GM10266 (cell line): ENCODE results near the gene BIRC6.
"Not testable (repeated sequence)": the region's sequence is repeated elsewhere in the genome, so short reads cannot be mapped to it uniquely, and the experiment has no call there.

ENCODE experiments used
- DNase-seq: peaks from one replicate; pipeline ENCODE4 v3.0.0; 2012; ENCODE audit errors: extremely low spot score
- TF ChIP-seq, protein P1 (sequence below): IDR thresholded peaks from 2 replicates; pipeline ENCODE4 v1.5.1; 2012; ENCODE audit warnings: mild to moderate bottlenecking, low read depth; ENCODE audit not compliant: control insufficient read depth, insufficient read depth; ENCODE audit errors: missing control alignments

BIRC6 gene

DNA sequence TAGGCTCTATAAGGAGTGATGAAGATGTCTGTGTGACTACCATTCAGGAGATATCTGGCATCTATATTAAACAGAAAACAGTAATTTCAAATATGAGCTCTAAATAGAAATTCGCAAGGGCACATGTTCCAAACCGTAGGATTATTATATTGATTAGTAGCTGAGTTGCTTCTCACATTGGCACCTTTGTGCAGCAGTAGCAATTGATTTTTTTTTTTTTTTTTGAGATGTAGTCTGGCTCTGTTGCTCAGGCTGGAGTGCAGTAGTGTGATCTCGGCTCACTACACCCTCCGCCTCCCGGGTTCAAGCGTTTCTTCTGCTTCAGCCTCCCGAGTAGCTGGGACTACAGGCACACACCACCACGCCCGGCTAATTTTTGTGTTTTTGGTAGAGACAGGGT, 12.4 kb downstream of the BIRC6 start:
- TF ChIP-seq, protein P1, sequence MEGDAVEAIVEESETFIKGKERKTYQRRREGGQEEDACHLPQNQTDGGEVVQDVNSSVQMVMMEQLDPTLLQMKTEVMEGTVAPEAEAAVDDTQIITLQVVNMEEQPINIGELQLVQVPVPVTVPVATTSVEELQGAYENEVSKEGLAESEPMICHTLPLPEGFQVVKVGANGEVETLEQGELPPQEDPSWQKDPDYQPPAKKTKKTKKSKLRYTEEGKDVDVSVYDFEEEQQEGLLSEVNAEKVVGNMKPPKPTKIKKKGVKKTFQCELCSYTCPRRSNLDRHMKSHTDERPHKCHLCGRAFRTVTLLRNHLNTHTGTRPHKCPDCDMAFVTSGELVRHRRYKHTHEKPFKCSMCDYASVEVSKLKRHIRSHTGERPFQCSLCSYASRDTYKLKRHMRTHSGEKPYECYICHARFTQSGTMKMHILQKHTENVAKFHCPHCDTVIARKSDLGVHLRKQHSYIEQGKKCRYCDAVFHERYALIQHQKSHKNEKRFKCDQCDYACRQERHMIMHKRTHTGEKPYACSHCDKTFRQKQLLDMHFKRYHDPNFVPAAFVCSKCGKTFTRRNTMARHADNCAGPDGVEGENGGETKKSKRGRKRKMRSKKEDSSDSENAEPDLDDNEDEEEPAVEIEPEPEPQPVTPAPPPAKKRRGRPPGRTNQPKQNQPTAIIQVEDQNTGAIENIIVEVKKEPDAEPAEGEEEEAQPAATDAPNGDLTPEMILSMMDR = no peak

DNA sequence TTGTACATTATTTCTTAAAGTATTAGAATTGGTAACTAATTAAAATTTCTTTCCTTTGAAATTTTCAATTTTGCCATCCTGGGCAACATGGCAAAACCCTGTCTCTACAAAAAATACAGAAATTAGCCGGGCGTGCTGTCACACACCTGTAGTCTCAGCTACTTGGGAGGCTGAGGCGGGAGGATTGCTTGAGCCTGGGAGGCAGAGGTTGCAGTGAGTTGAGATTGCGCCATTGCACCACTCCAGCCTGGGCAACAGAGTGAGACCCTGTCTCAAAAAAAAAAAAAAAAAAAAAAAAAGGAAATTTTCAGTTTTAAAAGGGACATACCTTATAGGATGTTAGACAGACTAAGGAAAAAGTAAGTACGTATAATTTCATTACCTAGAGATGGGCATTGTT, 14.1 kb downstream of the BIRC6 start:
- not testable (repeated sequence) for DNase-seq

More for the DNA sequence above, 12.4 kb downstream of the BIRC6 start:
- DNase-seq = no peak

DNA sequence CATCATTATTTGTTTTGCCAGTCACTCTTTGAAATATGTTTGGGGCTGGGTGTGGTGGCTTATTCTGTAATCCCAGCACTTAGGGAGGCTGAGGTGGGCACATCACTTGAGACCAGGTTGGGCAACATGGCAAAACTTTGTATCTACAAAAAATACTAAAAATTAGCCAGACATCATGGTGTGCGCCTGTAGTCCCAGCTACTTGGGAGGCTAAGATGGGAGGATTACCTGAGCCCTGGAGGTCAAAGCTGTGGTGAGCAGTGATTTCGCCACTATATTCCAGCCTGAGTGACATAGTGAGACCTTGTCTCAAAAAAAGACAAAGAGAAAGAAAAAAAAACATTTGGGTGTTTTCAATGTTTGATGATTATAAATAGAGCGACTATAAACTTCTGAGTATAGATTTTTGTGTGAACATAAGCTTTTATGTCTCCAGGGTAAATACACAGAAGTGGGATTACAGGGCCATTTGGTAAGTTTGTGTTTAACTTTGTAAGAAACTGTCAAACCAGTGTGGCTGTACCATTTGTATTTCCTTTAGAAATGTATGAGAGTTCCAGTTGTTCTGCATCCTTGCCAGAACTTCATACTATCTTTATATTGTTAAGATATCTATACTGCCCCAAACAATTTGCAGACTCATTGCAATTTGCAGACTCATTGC, 15.8 kb downstream of the BIRC6 start:
- TF ChIP-seq, protein P1 = no peak
- DNase-seq = no peak

DNA sequence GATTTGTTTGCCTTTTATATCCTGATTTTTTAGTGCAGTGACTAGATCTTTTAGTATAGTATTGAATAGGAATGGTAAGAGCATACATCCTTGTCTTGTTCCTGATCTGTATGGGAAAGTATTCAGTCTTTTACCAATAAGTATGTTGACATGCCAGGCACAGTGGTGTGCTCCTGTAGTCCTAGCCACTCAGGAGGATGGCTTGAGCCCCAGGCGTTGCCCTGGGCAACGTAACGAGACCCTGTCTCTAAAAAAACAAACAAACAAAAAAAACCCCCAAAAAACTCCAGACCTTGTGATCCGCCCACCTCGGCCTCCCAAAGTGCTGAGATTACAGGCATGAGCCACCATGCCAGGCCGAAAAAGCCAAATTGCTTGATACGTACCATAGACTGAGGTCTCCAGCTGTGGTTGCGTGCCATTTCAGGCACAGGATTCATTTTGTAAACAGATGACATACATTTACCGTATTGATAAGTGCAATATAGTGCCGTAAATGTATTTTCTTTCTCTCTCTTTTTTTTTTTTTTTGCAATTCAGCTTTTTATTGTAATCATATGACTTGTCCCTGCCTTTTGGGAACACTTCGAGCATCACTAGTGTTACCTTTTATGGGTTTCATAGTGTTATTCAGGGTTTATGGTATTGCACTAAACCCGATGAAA, 18.5 kb downstream of the BIRC6 start:
- TF ChIP-seq, protein P1 = no peak
- no peak for DNase-seq

DNA sequence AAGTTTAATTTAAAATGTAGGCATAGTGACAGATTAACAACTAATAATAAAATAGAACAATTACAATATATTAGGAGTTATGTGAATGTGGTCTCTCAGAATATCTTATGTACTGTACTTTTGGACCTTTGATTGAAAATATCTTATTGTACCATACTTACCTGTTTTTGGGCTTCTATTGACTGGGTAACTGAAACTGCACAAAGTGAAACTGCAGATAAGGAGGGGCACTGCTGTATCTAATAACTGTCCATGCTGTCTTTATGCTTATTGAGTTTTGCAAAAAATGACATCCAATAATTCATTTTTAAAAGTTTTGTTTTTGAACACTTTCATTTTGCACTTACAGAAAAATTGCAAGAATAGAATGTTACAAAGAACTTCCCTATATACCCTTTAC, 19.9 kb downstream of the BIRC6 start:
- DNase-seq = no peak
- TF ChIP-seq, protein P1 = no peak

DNA sequence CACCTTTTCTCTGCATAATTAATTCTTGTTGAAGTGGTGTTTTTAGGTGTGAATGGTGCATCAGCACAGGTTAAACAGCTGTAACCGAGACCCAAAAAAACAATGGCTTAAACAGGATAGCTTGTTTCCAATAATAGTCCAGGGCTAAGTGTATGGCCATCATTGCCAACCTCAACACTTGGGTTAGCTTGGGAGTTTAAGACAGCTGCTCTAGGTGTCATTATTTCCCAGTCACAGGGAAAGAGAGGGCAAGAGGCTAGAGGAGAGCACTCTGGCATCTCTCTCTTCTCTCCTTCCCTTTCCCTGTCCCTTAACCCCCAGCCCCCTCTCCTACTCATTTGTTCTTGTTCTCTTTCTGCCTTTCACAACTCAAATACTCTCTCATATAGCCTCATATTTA, 21.1 kb downstream of the BIRC6 start:
- TF ChIP-seq, protein P1 = no peak
- DNase-seq = no peak

DNA sequence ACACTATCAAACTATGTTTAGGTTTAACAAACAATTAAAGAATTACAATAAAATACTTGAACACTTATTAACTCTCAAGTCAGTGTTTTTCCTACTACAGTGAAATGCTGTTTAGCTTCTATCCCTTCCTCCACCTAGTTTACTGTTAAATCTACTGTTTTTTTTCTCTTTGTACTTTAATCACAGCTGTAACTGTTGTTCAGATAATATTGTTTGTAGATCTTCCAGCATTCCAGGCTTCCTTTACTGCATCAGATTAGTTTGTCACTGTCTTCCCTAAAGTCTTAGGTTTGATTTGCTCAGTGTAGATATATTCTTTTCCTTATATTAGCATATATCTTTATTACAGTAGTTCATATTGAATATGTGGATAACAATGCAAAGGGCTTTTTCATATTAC, 22.5 kb downstream of the BIRC6 start:
- no peak for DNase-seq
- TF ChIP-seq, protein P1 = no peak

GRCh38 chr2:32383858-32384257, 27.0 kb downstream of the BIRC6 start:
- TF ChIP-seq, protein P1 = no peak
- no peak for DNase-seq
